K562 treated with DMSO at 1 percent for 12 hours (cell line): ENCODE results near the gene DNAI4. TPM values are rescaled to one million over a fixed set of nuclear protein-coding genes. Genes with fewer than 3 reads are reported as not detected.

ENCODE experiments used
- total RNA-seq: library from RNA; unstranded; fragments of 300-600 nt; gene quantifications from 2 replicates; pipeline ENCODE4 v1.2.3, GENCODE V29; 2022; ENCODE audit not compliant: insufficient read depth

DNAI4 gene, protein sequence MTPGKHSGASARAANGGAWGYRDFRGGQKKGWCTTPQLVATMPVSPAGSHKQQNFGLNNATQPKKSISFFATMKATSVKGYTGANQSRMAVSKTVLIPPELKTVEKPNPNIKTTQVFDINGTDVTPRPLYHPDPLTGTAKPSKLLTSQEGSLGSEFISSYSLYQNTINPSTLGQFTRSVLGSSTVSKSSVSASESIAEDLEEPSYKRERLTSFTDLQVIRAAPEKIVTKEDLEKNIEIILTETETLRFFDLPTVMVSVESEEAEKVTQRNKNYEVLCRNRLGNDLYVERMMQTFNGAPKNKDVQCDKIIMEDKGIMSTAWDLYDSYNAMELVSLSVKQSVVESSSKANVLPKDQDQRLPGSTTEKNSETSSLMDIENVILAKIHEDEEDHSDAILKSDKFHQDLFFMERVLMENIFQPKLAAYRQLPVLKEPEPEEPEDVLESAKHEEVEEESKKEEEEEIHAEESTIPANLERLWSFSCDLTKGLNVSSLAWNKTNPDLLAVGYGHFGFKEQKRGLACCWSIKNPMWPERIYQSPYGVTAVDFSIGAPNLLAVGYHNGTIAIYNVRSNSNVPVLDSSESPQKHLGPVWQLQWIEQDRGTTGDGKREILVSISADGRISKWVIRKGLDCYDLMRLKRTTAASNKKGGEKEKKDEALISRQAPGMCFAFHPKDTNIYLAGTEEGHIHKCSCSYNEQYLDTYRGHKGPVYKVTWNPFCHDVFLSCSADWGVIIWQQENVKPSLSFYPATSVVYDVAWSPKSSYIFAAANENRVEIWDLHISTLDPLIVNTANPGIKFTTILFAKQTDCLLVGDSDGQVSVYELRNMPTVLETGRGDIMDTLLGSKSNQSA
- total RNA-seq, result 0.32 and 1.0 TPM in 2 replicates

DNA sequence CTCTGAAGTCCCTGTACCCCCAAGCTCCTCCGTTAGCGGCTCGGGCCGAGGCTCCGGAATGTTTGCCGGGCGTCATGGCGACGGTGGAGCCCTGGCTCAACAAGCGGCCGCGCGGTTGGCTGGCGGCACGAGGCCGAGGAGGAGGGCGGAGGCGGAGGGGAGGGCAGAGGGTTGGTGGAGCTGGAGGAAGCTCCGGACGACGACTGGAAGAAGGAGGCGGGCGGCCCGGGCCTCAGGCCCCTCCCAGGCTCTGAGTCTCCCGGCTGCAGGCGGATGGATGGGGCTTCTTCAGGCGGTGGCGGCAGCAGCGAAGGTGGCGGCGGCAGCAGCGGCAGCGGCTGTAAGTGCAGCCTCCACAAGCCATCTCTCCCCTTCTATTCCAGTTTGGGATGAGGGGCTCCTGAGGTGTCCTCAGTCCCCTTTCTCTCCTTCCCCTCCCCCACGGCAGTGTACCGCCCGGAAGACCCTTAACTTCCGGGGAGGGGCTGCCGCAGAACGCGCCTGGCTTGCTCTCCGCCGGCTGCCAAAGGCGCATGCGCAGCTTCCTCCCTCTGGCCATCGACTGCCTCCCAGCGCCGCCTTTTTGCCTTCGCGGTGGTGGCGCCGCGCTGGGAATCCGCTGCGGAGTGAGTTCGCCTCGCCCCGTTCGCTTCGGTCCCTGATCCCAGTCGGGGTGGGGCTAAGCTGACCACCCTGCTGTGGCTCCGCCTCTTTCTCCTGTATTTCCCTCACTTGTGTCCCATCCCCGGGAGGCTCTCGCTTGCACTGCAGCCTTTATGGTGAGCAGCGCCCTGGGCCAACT lies at the start of gene DNAI4, which contains the start of gene MIER1:
Gene DNAI4, minus strand, starts transcription at position 101 of the 802 bp plus-strand sequence. Its CDS starts 25 bp downstream, at position 76.
Gene MIER1, plus strand, starts transcription at position 235 of the 802 bp plus-strand sequence. Its CDS starts 39 bp downstream, at position 274.

Other genes starting within 250 kb of the DNAI4 start
- not detected in 2 replicates for gene DYNLT5, start 172.4 kb downstream of the DNAI4 start, total RNA-seq
- not detected in 2 replicates for gene INSL5, start 123.6 kb downstream of the DNAI4 start, total RNA-seq
- gene MIER1, start 134 bp upstream of the DNAI4 start, total RNA-seq, result 5.2 and 16.7 TPM in 2 replicates
- 1.4 and 7.0 TPM in 2 replicates for gene SLC35D1, start 129.3 kb upstream of the DNAI4 start, total RNA-seq
- gene C1orf141, start 210.1 kb upstream of the DNAI4 start, total RNA-seq, result not detected in 2 replicates
- gene IL23R, start 241.6 kb upstream of the DNAI4 start, total RNA-seq, result 7.2 and 22.0 TPM in 2 replicates